Mesendoderm (in vitro differentiated cells): Measurements from ENCODE around the gene SULT1A3.

Experiments
- DNase-seq: peaks from one replicate; pipeline ENCODE4 v3.0.0; 2013
- H2AK5ac ChIP-seq: 2 replicates; pipeline ENCODE4 v1.6.1; 2013; ENCODE audit warnings: low read length, inconsistent platforms
- H2BK120ac ChIP-seq: 2 replicates; pipeline ENCODE4 v1.6.1; 2013; ENCODE audit warnings: low read depth, mild to moderate bottlenecking, low read length, moderate library complexity, mixed read lengths
- H2BK15ac ChIP-seq: replicated peaks from 2 replicates; pipeline ENCODE4 v1.6.1; 2013; ENCODE audit warnings: low read depth, mild to moderate bottlenecking, moderate library complexity
- H2BK5ac ChIP-seq: 2 replicates; pipeline ENCODE4 v1.6.1; 2013; ENCODE audit warnings: low read length, inconsistent platforms
- H3K18ac ChIP-seq: 2 replicates; pipeline ENCODE4 v1.6.1; 2013; ENCODE audit warnings: mild to moderate bottlenecking, low read length, mixed read lengths
- H3K23ac ChIP-seq: one replicate; pipeline ENCODE4 v1.6.1; 2013; ENCODE audit warnings: low read length
- H3K27ac ChIP-seq: 2 replicates; pipeline ENCODE4 v1.5.1; 2013; ENCODE audit warnings: low read depth, mild to moderate bottlenecking, inconsistent platforms, low read length, moderate library complexity
- H3K27me3 ChIP-seq: 2 replicates; pipeline ENCODE4 v1.6.1; 2013; ENCODE audit warnings: low read length, control low read depth, mild to moderate bottlenecking, inconsistent platforms; ENCODE audit not compliant: insufficient read depth, poor library complexity
- H3K36me3 ChIP-seq: 2 replicates; pipeline ENCODE4 v1.6.1; 2013; ENCODE audit warnings: low read length, inconsistent platforms; ENCODE audit not compliant: control insufficient read depth, insufficient read depth
- H3K4ac ChIP-seq: one replicate; pipeline ENCODE4 v1.6.1; 2013; ENCODE audit warnings: low read depth, mild to moderate bottlenecking, low read length, moderate library complexity
- H3K4me1 ChIP-seq: 2 replicates; pipeline ENCODE4 v1.6.1; 2013; ENCODE audit warnings: low read depth, low read length, inconsistent platforms; ENCODE audit not compliant: control insufficient read depth
- H3K4me2 ChIP-seq: 2 replicates; pipeline ENCODE4 v1.6.1; 2013; ENCODE audit warnings: low read length
- H3K4me3 ChIP-seq: 2 replicates; pipeline ENCODE4 v1.5.1; 2013; ENCODE audit warnings: mild to moderate bottlenecking, low read length
- H3K56ac ChIP-seq: one replicate; pipeline ENCODE4 v1.6.1; 2013; ENCODE audit warnings: low read length
- H3K79me1 ChIP-seq: 2 replicates; pipeline ENCODE4 v1.6.1; 2013; ENCODE audit warnings: low read length, inconsistent platforms
- H3K79me2 ChIP-seq: 2 replicates; pipeline ENCODE4 v1.6.1; 2013; ENCODE audit warnings: mild to moderate bottlenecking, low read length; ENCODE audit not compliant: control insufficient read depth, insufficient read depth
- H3K9ac ChIP-seq: 2 replicates; pipeline ENCODE4 v1.6.1; 2013; ENCODE audit warnings: low read length, inconsistent platforms
- H4K5ac ChIP-seq: one replicate; pipeline ENCODE4 v1.6.1; 2013; ENCODE audit warnings: low read length
- H4K8ac ChIP-seq: one replicate; pipeline ENCODE4 v1.6.1; 2013; ENCODE audit warnings: low read depth, mild to moderate bottlenecking, control low read depth, low read length, moderate library complexity
- WGBS: extraction: QIAGEN DNeasy Blood & Tissue Kit; methylation state at CpG from one replicate; pipeline ENCODE4 v1.1.7; 2013; ENCODE audit warnings: low lambda C conversion rate, missing lambda C conversion rate; ENCODE audit not compliant: insufficient coverage; ENCODE audit errors: extremely low coverage; 5-methylcytosine and 5-hydroxymethylcytosine counted together

SULT1A3 gene

GRCh38 chr16:30179195-30179594 lies 19.9 kb upstream of the SULT1A3 start:
- Histone ChIP-seq H3K36me3 (no peaks in the 10 kb centered on the region), H3K27me3 (no peaks in the 10 kb centered on the region), H2BK120ac (no peak overlapping the region), H3K27ac (no peak overlapping the region), H3K56ac (no peak overlapping the region), H4K8ac (no peak overlapping the region), H3K4me1 (no peaks in the 10 kb centered on the region), H3K79me1 (no peaks in the 10 kb centered on the region), H2BK15ac (no peak overlapping the region), H3K9ac (no peak overlapping the region), H3K18ac (no peak overlapping the region), H3K4me2 (no peak overlapping the region), H3K4ac (no peak overlapping the region), H2BK5ac (no peak overlapping the region), H3K23ac (no peak overlapping the region), H2AK5ac (no peak overlapping the region), H3K79me2 (no peaks in the 10 kb centered on the region), H3K4me3 (no peak overlapping the region), H4K5ac (no peak overlapping the region)
- no CpG with 5 or more reads among the region's 4 CpGs for WGBS
- DNase-seq = no peak

DNA sequence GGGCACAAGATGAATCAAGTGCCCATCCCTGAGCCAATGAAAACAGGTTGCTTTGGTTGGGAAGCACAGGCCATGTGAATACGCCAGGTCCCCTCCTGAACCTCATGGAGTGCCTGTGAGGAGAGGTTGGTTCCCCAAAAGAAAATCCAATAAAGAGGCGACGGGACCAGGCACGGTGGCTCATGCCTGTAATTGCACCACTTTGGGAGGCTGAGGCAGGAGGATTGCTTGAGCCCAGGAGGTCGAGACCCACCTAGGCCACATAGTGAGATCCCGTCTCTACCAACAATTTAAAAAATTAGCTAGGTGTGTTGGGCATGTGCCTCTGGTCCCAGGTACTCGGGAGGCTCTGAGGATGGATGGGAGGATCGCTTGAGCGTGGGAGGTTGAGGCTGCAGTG lies 19.1 kb upstream of the SULT1A3 start:
- WGBS = no CpG with 5 or more reads among the region's 9 CpGs
- H3K56ac ChIP-seq = no peak overlapping the region
- H2BK120ac ChIP-seq = no peak overlapping the region
- DNase-seq = no peak
- H4K8ac ChIP-seq = no peak overlapping the region
- H3K9ac ChIP-seq = no peak overlapping the region
- no peaks in the 10 kb centered on the region for H3K36me3 ChIP-seq
- H3K18ac ChIP-seq = no peak overlapping the region
- no peaks in the 10 kb centered on the region for H3K4me1 ChIP-seq
- no peak overlapping the region for H3K23ac ChIP-seq
- H3K27ac ChIP-seq = no peak overlapping the region
- H2AK5ac ChIP-seq = no peak overlapping the region
- H2BK5ac ChIP-seq = no peak overlapping the region
- H3K79me1 ChIP-seq = no peaks in the 10 kb centered on the region
- no peak overlapping the region for H3K4ac ChIP-seq
- H4K5ac ChIP-seq = no peak overlapping the region
- H3K27me3 ChIP-seq = no peaks in the 10 kb centered on the region
- H3K4me2 ChIP-seq = no peak overlapping the region
- H3K79me2 ChIP-seq = no peaks in the 10 kb centered on the region
- no peak overlapping the region for H2BK15ac ChIP-seq
- no peak overlapping the region for H3K4me3 ChIP-seq

DNA sequence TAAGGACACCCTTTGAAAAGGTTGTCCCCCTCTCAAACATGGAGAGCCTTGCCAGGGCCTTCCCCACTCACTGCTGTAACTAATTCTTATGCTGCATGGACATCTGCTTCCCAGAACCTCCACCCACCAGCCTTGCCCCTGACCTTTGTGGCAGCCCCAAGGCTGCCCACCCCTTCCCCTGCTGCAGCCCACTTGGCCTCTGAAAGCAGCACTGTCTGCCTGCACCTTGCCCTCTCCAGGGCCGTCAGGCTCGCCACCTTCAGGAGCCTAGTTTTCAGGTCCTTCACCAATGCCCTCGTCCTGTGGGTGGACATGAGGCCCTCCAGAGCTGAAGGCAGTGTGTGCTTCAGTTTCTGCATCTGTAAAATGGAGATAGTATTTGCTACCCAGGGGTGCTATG lies 18.3 kb upstream of the SULT1A3 start:
- no peaks in the 10 kb centered on the region for H3K27me3 ChIP-seq
- no CpG with 5 or more reads among the region's 3 CpGs for WGBS
- H3K4me2 ChIP-seq = no peak overlapping the region
- no peak overlapping the region for H4K8ac ChIP-seq
- no peak overlapping the region for H2BK120ac ChIP-seq
- H3K36me3 ChIP-seq = no peaks in the 10 kb centered on the region
- no peaks in the 10 kb centered on the region for H3K4me1 ChIP-seq
- no peak overlapping the region for H3K4me3 ChIP-seq
- no peak overlapping the region for H3K18ac ChIP-seq
- no peak overlapping the region for H3K23ac ChIP-seq
- H2BK15ac ChIP-seq = no peak overlapping the region
- H3K9ac ChIP-seq = no peak overlapping the region
- DNase-seq = no peak
- H3K27ac ChIP-seq = no peak overlapping the region
- no peaks in the 10 kb centered on the region for H3K79me2 ChIP-seq
- H3K56ac ChIP-seq = no peak overlapping the region
- H2AK5ac ChIP-seq = no peak overlapping the region
- H2BK5ac ChIP-seq = no peak overlapping the region
- no peaks in the 10 kb centered on the region for H3K79me1 ChIP-seq
- H3K4ac ChIP-seq = no peak overlapping the region
- H4K5ac ChIP-seq = no peak overlapping the region

- H3K79me1 ChIP-seq = no peaks in the 10 kb centered on the region
- peak within 1 kb of the TSS; percentile 47 for H3K4me3 ChIP-seq
- H2BK120ac ChIP-seq = no peak within 1 kb of the TSS
- H3K36me3 ChIP-seq = no peaks in the 10 kb centered on the region
- H4K5ac ChIP-seq = no peak within 1 kb of the TSS
- no peak within 1 kb of the TSS for H3K18ac ChIP-seq
- no peak within 1 kb of the TSS for H3K4ac ChIP-seq
- H3K23ac ChIP-seq = no peak within 1 kb of the TSS
- H3K4me2 ChIP-seq = peak within 1 kb of the TSS; percentile 84
- peak; percentile 84 for DNase-seq
- H4K8ac ChIP-seq = no peak within 1 kb of the TSS
- H2AK5ac ChIP-seq = no peak within 1 kb of the TSS
- H3K79me2 ChIP-seq = no peaks in the 10 kb centered on the region
- H3K27me3 ChIP-seq = no peaks in the 10 kb centered on the region
- H2BK5ac ChIP-seq = no peak within 1 kb of the TSS
- no CpG with 5 or more reads among the region's 81 CpGs for WGBS
- H3K4me1 ChIP-seq = no peaks in the 10 kb centered on the region
- H2BK15ac ChIP-seq = no peak within 1 kb of the TSS
- H3K9ac ChIP-seq = peak within 1 kb of the TSS; percentile 70
- no peak within 1 kb of the TSS for H3K27ac ChIP-seq
- H3K56ac ChIP-seq = peak within 1 kb of the TSS; percentile 87
Observed at GRCh38 chr16:30183233-30184095, 15.6 kb upstream of the SULT1A3 start, which contains the start of gene CORO1A. Gene CORO1A (plus strand): TSS chr16:30183602. CDS start chr16:30185210, 1,608 bp downstream.

DNA sequence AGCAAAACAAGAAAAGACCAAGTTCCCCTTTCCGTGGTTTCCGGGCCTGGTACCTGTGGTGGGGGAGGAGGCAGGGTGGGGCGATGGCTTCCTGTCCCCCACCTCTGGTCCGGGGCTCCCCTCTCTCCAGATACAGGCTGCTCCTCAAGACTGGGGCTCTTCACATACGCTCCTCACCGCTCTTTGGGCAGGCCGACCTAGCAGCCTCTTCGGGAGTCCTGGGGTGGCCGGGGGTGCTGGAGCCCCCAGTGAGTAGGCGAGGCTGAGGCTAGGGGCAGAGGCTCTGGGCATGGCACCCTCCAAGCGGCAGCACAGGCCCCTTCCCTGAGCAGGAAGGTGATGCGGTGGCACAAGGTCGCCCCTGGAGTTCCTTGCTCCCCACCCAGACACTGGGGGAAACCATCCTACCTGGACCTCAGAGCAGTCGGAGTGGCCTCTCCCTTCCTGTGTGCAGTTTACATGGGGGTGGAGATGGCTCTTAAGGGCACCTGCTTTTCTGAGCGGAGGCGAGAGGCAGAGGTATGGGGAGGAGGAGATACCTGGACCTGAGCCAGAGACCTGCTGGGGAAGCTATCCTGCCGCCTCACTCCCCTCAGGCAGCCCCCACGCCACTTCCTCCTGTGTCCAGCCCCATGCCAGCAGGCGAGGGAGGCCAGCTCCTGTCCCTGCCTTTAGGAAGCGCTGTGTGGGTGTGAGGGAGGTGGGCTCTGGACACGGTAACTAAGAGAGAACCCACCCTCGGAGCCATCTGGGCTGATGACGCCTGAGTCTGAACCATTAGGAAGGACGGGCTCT lies 14.8 kb upstream of the SULT1A3 start:
- no peak overlapping the region for H3K4me2 ChIP-seq
- no peak overlapping the region for H3K4ac ChIP-seq
- no peak for DNase-seq
- no peak overlapping the region for H4K8ac ChIP-seq
- no peaks in the 10 kb centered on the region for H3K27me3 ChIP-seq
- H2AK5ac ChIP-seq = no peak overlapping the region
- H3K56ac ChIP-seq = peak overlapping the region; percentile 60
- no peak overlapping the region for H3K23ac ChIP-seq
- no peaks in the 10 kb centered on the region for H3K4me1 ChIP-seq
- WGBS = no CpG with 5 or more reads among the region's 24 CpGs
- no peaks in the 10 kb centered on the region for H3K36me3 ChIP-seq
- H3K79me2 ChIP-seq = no peaks in the 10 kb centered on the region
- H3K9ac ChIP-seq = no peak overlapping the region
- no peaks in the 10 kb centered on the region for H3K79me1 ChIP-seq
- H2BK5ac ChIP-seq = no peak overlapping the region
- no peak overlapping the region for H3K4me3 ChIP-seq
- no peak overlapping the region for H3K18ac ChIP-seq
- H4K5ac ChIP-seq = no peak overlapping the region
- H3K27ac ChIP-seq = no peak overlapping the region
- no peak overlapping the region for H2BK15ac ChIP-seq
- H2BK120ac ChIP-seq = no peak overlapping the region
